GM10847 (cell line): ENCODE data around the gene BRCA2.

Experiments
- POLR2A ChIP-seq: IDR thresholded peaks from 2 replicates; pipeline ENCODE4 v1.6.1; 2011; ENCODE audit not compliant: insufficient read length; ENCODE audit errors: extremely low read depth

Gene BRCA2

GRCh38 chr13:32299893-32300292, 15.4 kb upstream of the BRCA2 start:
- TF ChIP-seq POLR2A = no peak

GRCh38 chr13:32300406-32300805, 14.9 kb upstream of the BRCA2 start:
- no peak for TF ChIP-seq POLR2A

DNA sequence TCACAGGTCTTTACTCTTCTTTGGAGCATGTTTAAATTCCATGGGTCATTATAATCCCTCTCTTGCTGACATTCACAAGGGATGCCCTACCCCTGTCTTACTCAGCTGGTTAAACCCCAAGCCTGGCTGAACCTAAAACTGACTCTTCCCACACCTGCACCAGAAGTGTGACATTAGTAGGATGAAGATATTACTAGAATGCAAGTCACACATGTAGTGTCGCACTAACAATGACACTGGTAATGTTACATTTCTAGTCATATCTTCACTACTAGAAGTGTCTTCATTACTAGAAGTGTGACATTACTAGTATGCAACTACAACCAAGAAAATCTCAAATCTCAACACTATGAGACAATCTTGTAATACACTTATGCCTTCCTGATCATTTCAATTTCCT, 14.4 kb upstream of the BRCA2 start:
- TF ChIP-seq POLR2A = no peak

DNA sequence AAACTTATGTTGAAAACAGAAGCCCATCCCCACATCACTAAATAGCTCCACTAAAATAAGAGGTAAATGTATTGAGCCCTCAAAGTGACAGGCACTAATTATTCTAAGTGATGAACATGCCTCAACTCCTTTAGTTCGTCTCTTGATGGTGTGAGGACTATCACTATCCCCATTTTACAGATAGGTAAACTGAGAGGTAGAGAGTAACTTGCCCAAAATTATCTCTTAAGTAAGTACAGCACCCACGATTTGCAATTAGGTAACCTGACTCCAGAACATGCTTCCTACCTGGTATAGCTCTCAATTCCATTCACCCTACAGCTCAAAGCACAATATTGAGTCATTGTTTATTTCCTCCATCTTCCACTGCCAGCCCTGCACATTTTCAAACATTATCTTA, 12.8 kb upstream of the BRCA2 start:
- no peak for TF ChIP-seq POLR2A

GRCh38 chr13:32305646-32306045, 9.7 kb upstream of the BRCA2 start:
- no peak for TF ChIP-seq POLR2A

DNA sequence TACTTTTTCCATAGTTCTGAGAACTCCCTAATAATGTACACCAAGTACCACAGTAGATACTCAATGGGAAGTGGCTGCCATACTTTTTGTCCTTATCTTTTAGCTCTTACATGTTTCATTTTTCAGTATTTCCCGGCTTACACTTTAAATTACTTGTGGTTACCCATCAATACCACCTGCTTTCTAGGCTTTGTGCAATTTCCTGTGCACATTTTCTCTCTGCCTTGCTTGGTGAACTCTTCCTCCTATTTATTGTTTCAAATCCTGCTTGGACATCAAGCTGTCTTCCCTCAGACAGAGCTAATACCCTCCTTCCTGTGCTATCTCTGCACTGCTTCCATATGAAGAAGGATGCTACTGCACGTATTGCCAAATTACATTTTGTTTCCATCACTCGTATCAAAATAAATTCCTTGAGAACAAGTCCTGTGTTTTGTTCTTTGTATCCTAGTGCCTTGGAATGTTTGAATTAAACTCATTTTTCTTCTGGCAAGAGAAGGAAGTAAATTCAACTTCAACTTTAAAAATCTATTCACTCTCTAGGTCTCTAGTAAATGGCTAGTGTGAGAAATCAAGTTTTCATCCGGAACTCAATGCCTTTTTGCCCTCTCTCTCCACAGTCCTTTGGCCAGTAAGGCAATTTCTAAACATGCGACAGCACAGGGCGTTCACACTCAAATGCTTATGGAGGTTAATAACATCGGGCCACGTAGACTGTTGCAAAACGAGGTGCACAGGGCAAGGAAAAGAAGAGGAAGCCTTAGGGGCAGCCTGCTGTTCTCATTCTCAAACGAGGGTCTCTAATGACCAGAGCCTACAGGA, 5.8 kb upstream of the BRCA2 start:
- TF ChIP-seq POLR2A = no peak

DNA sequence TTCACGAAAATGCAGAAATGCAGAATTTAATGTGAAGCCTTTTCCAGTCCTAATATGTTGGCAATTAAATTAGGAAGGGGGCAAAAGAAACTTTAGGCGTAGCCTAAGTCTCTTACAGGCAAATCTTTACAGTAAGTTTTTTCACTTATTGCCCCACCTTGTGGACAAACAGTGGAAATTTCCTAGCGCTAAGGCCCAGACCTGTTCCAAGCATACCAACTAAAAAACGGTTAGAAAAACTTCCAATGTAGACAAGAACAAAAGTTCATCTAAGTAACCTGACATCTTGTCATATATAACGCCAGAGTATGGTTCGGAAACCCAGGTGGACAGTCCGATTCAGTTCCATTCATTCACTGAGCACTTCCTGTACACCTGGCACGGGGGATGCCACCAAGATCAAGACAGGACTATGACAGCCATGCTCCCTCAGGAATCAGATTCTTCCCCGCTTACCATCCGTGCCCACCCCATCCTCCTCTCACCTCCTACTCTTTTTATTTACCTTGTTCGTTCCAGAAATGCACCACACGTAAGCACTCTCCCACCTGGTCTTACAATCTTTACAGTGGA, 5.1 kb upstream of the BRCA2 start:
- TF ChIP-seq POLR2A = no peak

- no peak for TF ChIP-seq POLR2A
Observed at GRCh38 chr13:32311188-32311897, 4.0 kb upstream of the BRCA2 start.

DNA sequence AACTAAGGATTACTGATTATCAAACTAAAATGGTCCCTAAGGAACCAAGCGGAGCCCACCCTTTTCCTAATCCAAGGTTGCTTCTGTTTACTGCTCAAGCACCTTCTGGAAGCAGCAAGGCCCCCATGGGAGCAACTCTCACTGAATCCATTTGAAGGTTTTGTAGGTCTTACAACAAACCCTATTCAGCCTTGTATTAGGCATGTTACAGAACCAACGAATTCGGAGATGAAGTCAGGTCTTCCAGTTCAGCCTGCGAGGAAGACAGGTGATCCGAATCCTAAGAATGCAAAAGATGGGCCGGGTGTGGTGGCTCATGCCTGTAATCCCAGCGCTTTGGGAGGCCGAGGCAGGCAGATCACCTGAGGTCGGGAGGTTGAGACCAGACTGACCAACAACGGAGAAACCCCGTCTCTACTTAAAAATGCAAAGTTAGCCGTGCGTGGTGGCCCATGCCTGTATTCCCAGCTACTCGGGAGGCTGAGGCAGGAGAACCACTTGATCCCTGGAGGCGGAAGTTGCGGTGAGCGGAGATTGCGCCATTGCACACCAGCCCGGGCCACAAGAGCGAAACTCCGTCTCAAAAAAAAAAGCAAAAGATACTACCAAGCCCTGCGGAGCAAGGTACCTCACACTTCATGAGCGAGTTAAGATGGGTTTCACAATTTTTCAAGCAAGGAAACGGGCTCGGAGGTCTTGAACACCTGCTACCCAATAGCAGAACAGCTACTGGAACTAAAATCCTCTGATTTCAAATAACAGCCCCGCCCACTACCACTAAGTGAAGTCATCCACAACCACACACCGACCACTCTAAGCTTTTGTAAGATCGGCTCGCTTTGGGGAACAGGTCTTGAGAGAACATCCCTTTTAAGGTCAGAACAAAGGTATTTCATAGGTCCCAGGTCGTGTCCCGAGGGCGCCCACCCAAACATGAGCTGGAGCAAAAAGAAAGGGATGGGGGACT, 754 bp upstream of the BRCA2 start:
- no peak for TF ChIP-seq POLR2A

DNA sequence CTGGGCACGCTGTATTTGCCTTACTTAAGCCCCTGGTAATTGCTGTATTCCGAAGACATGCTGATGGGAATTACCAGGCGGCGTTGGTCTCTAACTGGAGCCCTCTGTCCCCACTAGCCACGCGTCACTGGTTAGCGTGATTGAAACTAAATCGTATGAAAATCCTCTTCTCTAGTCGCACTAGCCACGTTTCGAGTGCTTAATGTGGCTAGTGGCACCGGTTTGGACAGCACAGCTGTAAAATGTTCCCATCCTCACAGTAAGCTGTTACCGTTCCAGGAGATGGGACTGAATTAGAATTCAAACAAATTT, 676 bp downstream of the BRCA2 start:
- TF ChIP-seq POLR2A = no peak

GRCh38 chr13:32316501-32316900, 1.2 kb downstream of the BRCA2 start:
- no peak for TF ChIP-seq POLR2A

- TF ChIP-seq POLR2A = no peak
Observed at GRCh38 chr13:32317716-32318465, 2.6 kb downstream of the BRCA2 start.

DNA sequence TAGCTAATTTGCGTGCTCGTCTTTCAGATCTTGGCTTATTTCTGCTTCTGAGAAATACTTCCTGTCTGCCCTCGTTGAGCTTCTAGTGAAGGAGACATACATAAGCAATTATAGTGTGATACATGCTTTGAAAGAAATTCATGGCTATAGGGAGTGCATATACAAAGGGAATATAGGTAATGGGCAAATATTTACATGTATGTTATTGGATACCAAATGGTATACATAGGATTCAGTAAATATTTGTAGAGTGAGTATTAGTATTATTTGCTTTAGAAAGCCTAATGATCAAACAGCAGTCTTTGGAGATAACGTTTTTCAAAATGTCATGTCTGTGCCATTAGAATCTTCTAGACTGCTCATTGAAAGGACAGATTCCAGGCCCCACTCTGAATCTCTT, 5.2 kb downstream of the BRCA2 start:
- no peak for TF ChIP-seq POLR2A

GRCh38 chr13:32323912-32324311, 8.6 kb downstream of the BRCA2 start:
- TF ChIP-seq POLR2A = no peak

DNA sequence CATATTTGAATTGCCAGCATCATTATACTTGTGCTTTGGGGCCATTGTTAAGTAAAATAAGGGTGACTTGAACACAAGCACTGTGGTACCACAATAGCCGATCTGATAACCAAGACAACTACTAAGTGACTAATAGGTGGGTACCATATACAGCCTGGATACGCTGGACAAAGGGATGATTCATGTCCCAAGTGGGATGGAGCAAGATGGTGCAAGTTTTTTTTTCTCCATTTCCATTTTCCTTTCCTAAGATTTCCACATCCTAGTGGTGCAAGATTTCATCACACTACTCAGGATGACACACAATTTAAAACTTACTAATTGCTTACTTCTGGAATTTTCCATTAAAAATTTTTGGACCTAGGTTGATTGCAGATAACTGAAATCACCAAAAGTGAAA, 15.1 kb downstream of the BRCA2 start:
- TF ChIP-seq POLR2A = no peak
